Astrocyte of the spinal cord (primary cell): ENCODE results near the gene DENND1A.
"Not testable (repeated sequence)": the region's sequence is repeated elsewhere in the genome, so short reads cannot be mapped to it uniquely, and the experiment has no call there.

Source experiments
- DNase-seq: peaks from one replicate; pipeline ENCODE4 v3.0.0; 2011; ENCODE audit warnings: low read depth, low spot score
- H3K4me3 ChIP-seq: 2 replicates; pipeline ENCODE4 v1.5.1; 2011; ENCODE audit warnings: low read depth, mild to moderate bottlenecking, low read length, moderate library complexity
- CTCF ChIP-seq: IDR thresholded peaks from 2 replicates; pipeline ENCODE4 v1.5.1; 2012; ENCODE audit warnings: low read depth, mild to moderate bottlenecking, low read length, inconsistent platforms
- in situ Hi-C: cut with HindIII; loops from 2 replicates; pipeline ENCODE4 v1.10.0; 2017; ENCODE audit warnings: low sequenced_read_pairs

The DENND1A gene

GRCh38 chr9:123929870-123930831 lies at the start of gene DENND1A:
Gene DENND1A, minus strand, starts transcription at chr9:123930126. Its CDS starts 221 bp downstream, at chr9:123929905.
- in situ Hi-C loops: no loop called here
- DNase-seq: peak; percentile 91
- TF ChIP-seq CTCF: no peak
- H3K4me3 ChIP-seq: peak within 1 kb of the TSS; percentile 70

DNA sequence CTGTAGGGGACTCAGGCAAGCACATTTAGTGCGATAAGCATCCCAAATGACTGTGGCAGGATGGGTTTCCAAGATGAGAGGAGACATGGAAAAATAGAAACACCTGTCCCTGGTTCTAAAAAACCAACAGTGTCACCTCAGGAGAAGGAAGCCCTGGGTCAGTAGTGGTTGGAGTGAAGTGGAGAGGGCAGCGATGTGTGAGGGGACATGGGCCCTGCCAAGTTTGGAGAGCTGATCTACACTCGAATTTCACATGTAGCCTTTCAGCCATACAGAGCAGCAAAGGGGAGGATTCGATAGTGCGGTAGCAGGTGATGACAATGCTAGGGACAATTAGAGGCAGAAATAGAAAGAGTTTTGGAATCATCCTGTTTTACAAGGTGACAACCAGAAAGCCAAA lies 49.1 kb upstream of the DENND1A start:
- no peak for TF ChIP-seq CTCF
- no peak overlapping the region for H3K4me3 ChIP-seq
- in situ Hi-C loops: no loop called here
- DNase-seq: no peak

DNA sequence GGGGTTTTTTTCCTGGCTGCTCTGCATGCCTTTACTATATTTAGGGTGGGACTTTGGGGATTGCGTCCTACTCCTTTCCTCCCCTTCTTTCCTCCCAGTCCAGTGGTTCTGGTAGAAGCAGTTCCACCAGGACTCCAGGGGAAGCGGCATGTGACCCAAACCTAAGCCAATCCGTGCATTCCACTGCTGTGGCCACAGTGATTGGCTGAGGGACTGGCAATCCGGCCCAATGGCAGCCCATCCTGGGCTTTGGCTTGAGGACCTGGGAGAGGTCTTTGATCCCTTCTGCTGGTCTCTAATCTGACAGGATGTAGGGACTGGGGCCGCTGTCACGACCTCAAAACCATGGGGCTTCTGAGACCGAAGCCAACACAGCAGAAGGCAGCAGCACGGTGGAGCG lies 46.7 kb upstream of the DENND1A start:
- H3K4me3 ChIP-seq, in situ Hi-C loops, DNase-seq: not testable (repeated sequence)

- no peak overlapping the region for H3K4me3 ChIP-seq
- no peak for TF ChIP-seq CTCF
- in situ Hi-C loops: no loop called here
- no peak for DNase-seq
Observed at GRCh38 chr9:123975871-123976270, 45.9 kb upstream of the DENND1A start.

DNA sequence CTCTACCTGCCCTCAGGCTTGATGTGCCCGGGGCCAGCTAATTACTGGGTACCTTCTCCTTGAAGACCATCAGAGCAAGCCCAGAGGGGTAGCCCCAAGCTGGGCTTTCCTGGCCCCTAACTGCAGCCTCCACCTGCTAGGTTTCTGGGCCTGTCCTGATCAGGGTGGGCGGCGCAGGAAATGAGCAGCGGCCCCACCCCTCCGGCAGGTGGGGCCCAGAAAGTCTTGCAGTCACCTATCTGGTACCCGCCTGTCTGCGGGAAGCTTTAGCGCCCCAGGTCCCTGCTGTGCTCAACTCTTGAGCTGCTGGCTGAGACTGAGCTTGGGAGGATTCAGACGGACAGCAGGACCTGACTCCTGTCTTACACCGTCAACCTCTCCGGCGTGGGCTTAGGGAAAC lies 44.5 kb upstream of the DENND1A start:
- in situ Hi-C loops: no loop called here
- DNase-seq: no peak
- TF ChIP-seq CTCF: no peak
- H3K4me3 ChIP-seq: no peak overlapping the region

DNA sequence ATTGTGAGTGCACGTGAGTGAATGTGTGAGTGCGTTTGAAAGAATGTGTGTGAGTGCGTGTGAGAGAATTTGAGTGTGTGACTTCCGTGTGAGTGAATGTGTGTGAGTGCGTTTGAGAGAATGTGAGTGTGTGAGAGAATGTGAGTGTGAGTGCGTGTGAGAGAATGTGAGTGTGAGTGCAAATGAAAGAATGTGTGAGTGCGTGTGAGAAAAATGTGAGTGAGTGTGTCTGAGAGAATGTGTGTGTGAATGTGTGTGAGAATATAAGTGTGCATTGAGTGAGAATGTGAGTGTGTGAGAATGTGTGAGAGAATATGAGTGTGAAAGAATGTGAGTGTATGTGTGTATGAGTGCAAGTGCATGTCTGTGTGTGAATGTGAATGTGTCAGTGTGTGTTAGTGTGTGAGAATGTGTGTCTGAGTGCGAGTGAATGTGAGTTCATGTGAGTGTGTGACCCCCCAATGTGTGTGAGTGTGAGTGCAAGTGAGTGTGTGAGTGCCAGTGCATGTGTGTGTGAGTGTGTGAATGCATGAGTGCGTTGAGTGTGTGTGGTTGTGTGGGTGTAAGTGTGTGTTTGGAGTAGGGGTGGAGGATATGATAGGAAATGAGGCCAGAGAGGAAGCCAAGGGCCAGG lies 43.8 kb upstream of the DENND1A start:
- no peak overlapping the region for H3K4me3 ChIP-seq
- DNase-seq: no peak
- in situ Hi-C loops: no loop called here
- TF ChIP-seq CTCF: no peak

GRCh38 chr9:123972618-123973017 lies 42.7 kb upstream of the DENND1A start:
- TF ChIP-seq CTCF: no peak
- in situ Hi-C loops: no loop called here
- no peak for DNase-seq
- H3K4me3 ChIP-seq: no peak overlapping the region
